ENCODE data around the gene IMPA2.
"Not testable (repeated sequence)": the region's sequence is repeated elsewhere in the genome, so short reads cannot be mapped to it uniquely, and the experiment has no call there.

IMPA2 gene

DNA sequence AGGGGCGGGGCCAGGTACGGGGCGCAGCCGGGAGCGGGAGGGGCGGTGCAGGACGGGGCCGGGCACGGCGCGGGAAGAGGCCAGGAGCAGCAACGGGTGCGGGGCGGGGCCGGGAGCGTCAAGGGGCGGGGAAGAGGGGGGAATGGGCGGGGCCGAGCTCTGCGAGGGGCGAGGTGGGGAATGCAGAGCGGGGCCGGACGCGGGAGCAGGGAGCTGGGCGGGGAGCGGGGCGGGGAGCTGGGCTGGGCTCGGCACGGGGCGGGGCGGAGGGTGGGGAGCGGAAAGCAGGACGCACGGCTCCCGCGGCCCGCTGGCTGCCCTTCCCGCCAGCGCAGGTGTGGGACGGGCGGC, at the start of gene IMPA2:
IMPA2 (plus strand) TSS at position 316 of the 351 bp plus-strand sequence. CDS start 163 bp downstream, outside the sequence.
- DNase-seq: no peak

DNA sequence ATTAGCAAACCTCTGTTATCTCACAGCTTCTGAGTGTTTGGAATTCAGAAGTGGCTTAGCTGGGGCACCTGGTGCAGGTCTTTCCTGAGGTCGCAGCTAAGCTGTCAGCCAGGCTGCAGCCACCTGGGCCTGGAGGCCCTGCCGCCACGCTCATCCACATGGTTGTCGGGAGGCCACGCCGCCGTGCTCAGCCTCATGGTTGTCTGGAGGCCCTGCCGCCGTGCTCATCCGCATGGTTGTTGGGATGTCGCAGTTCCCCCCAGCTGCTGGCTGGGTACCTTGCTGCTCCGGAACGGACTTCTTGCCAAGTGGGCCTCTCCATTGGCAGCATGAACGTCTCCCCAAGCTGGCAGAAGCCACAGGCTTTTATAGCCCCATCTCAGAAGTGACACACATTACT, 48.9 kb upstream of the IMPA2 start:
- no peak for DNase-seq

DNA sequence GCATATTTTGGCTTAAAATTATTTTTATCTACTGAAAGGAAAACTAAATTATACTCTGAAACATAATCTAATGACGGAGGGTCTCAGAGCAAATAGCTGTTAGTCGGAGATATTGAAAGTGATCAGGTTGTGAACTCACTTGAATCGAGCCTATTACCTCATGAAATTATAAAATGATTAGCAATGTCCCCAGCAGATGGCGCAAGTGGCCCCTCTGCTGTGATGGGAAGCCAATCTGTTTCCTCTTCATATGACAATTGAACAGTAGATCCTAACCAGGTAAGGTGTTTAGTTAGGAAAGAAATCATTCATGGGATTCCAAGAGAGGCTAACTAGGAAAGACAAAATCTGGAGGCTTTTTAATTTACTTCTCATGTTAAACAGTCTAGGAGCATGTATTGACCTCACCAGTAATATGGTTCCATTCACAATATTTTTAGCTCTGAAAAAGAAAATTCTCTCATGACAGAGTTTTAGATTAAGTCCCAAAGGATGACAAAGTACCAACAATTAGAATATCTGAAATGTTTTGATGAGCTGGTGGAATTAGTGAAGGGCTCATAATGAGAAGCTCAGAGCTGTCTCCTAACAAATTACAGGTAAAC, 43.3 kb upstream of the IMPA2 start:
- peak; percentile 52 for DNase-seq

DNA sequence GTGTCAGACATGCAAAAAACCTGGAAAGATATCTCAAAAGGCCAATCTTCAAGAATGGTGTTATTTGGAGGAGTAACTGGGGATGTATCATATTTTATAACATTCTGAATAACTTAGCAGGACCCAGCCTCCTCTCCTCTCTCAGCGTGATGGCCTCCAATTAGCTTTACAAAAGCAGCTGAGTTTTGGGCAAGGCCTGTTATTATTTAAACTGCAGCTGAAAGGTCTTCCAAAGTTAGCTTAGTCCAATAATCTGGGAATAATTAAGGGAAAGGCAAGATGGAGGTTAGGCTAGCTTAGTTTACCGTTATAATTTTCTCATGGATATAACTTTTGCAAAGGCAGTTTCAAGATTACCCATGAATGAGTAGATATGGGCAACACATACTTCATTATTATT, 40.4 kb upstream of the IMPA2 start:
- DNase-seq: no peak

DNA sequence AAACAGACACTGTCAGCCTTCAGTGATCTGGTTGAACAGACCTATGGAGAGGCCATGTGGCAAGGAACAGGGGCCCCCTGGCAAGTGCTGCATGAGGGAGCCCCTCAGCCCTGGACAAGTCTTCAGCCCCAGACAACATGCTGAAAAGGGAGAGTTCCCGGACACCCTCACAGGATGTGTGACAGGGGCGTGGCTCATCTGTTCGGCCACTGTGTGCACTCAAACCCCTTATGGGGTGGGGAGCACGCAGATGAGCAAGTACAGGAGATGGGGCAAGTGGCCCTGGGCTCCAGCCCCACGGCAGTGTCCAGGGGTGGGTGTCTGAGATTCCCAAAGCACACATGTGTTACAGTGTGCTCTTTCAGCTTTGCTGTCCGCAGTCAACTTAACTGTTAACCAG, 37.8 kb upstream of the IMPA2 start:
- no peak for DNase-seq

DNA sequence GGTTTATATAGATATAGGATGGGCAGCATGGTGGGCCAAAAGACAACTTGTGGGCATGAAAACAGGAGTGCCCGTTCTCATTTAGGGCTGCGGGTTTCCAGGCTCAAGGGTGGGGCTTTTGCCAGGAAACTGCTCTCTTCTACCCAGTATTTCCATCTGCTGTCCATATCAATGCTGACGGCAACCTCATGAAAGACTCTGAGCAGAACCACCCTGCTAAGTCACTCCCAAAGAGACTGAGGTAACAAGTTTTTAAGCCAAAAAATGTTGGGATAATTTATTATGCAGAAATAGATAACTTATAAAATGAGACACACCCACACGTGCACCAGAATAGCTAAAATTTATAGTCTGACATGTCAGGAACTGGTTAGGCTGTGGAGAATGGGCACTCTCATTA, 37.1 kb upstream of the IMPA2 start:
- no peak for DNase-seq

DNA sequence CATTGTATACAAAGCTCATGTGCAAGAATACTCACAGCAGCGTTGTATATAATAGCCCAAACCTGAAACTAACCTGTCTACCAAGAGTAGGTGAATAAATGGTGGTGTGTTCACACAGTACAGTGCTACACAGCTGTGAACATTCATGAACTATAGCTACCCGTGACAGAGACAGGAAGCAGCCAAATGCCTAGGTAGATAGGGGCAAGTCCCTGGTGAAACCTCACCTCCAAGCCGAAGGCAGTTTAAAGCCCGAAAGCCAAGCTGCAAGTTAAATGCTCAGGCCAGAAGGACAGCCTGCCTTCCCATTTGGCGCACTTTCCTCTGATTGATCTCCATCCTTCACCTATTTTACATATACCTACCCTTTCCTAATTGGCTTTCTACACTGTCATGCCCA, 36.5 kb upstream of the IMPA2 start:
- no peak for DNase-seq

DNA sequence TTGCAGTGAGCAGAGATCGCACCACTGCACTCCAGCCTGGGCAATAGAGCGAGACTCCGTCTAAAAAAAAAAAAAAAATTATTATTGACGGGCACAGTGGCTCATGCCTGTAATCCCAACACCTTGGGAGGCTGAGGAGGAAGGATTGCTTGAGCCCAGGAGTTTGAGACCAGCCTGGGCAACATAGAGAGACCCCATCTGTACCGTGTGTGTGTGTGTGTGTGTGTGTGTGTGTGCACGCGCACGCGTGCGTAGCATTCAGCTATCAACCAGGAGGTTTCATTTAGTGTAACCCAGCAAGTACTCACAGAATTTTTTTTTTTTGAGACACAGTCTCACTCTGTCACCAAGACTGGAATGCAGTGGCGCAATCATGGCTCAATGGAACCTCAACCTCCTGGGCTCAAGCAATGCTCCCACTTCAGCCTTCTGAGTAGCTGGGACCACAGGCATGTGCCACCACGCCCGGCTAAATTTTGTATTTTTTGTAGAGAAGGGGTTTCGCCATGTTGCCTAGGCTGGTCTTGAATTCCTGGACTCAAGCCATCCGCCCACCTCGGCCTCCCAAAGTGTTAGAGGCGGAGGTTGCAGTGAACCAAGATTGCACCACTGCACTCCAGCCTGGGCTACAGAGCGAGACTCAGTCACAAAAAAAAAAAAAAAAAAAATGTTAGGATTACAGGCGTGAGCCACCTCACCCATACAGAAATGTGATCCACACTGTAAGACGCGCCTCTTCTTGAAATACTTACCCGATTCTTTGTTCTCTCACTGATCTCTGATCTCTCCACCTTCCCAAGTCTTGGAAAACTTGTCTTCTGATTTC, 35.3 kb upstream of the IMPA2 start:
- DNase-seq: not testable (repeated sequence)

DNA sequence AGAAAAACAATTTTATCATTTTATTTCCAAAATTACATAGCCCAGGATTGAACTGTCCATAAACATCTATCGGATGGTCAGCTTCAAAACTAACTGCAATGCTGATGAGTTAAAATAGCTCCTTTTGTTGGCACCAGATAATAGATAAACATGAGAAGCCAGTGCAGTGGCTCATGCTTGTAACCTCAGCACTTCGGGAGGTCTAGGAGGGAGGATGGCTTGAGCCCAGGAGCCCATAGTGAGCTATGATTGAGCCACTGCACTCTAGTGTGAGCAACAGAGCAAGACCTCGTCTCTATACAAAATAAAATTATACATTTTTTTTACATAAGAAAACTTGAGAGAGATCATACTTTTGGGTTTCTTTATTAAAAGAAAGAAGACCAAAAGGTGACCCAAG, 34.6 kb upstream of the IMPA2 start:
- DNase-seq: no peak

DNA sequence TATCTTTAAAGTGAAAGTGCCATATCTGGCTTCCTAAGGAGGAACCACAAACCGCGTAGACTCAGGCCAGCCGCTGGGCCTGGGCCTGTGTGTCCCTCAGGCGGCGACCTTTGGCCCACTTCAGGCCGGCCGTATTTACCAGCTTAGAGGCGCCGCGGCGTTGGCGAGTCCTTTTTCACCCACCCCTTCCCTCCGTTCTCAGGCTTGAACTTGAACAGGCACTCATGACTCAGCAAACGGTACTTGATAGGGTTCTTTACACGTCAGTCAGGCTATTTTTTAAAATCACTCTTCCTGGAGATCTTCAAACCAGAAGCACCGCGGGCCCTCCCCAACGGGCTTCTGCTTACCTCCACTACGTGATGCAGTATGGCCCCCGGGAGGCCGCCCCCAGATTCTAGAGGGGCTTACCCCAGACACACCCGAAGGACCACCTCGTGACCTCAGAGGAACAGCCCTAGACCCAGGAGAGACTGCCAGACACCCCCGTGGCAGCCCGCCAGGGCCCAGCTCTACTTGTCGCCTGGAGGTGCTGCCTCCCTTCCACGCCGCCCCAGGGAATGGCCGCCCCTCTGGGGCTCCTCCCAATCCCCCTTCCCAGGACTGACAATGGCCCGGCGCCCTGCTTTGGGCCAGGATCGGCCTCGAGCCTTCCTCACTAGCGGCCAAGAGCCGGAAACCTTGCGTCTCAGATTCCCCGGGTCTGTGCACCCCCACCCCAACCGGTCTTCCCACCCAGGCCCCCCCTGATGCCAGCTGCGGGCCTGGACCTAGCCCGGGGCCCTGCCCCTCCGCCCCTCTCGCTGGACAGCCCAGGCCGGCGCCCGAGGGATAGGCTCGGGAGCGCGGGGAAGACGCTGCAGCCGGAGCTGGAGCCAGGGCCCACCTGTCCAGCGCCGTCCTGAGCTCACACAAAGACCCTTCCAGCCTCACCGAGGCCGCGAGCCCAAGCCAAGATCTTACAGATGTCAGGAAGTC, 33.8 kb upstream of the IMPA2 start:
- peak; percentile 40 for DNase-seq

DNA sequence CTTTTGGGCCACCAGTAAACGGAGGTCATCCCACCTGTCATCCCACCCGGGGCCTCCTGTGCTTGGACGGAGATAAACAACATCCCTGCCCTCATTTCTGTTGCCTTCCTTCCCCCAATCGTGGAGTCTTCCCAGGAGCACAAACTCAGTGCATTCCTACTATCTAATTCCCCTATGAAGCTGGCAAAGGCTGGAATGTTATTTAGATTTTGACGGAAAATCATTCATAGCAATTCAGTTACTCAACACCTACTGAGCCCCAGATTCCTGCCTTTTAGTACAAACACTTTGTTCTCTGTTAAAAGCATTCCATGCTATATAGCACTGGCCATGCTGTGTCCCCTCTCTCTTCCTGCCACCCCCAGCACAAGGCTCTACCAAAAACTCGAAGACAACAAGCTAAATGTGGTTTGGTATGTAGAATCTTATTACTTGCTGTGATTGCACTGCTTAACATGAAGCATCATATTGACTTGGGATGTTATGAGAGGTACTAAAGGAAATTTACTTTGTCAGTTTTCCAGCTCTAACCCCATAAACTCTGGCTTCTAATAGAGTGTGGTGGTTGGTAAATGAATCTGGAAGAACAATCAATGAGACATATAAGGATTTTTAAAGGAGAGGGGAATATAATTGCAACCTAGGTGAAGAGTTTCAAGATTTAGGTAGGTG, 32.3 kb upstream of the IMPA2 start:
- DNase-seq: no peak

DNA sequence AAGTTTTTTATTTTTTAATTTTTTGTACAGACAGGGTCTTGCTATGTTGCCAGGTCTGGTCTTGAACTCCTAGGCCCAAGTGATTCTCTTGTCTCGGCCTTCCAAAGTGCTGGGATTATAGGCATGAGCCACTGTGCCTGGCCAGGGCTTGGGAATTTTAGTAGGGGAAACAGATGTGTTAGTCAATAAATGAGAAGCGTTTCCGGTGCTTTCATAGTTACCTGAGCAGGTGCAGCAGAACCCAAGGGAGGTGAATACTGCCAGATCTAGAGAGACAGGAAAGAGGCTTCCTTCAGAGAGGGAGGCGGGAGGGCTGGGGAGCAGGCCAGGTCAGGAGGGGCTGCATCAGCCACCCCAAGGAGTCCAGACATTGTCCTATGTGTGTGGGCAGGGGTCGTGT, 30.5 kb upstream of the IMPA2 start:
- DNase-seq: no peak

DNA sequence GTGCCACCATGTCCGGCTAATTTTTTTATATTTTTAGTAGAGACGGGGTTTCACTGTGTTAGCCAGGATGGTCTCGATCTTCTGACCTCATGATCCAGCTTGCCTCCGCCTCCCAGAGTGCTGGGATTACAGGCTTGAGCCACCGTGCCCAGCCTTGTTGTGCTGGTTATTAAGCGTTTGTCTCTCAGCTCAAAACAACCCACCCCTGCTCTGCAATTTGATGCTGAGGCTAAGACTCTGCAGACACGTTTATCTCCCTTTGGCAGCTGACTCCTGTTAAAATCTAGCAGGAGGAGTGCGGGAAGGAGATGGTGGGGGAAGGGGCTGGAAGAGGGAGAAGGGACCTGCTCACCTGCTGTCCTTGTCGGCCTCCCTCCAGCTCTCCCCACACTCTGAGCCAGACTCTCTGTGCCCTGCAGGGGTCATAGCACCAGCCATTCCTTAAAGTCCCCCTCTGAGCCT, 29.9 kb upstream of the IMPA2 start:
- DNase-seq: no peak

DNA sequence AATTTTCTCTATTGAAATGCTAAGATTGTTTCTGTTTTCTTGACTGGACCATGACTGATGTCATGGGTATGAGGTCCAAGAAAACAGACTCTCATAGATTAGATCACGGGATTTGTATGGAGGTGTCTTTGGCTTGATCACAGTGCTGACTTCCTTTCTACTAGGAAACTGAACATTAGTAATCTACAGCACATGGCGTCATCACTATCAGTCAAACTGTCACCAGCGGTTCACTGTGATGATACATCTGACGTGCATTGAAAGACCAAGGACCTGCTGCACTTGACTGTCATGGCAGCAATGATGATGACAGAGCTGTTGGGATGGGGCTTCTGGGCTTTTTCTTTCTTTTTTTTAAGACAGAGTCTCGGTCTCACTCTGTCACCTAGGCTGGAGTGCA, 28.2 kb upstream of the IMPA2 start:
- no peak for DNase-seq

DNA sequence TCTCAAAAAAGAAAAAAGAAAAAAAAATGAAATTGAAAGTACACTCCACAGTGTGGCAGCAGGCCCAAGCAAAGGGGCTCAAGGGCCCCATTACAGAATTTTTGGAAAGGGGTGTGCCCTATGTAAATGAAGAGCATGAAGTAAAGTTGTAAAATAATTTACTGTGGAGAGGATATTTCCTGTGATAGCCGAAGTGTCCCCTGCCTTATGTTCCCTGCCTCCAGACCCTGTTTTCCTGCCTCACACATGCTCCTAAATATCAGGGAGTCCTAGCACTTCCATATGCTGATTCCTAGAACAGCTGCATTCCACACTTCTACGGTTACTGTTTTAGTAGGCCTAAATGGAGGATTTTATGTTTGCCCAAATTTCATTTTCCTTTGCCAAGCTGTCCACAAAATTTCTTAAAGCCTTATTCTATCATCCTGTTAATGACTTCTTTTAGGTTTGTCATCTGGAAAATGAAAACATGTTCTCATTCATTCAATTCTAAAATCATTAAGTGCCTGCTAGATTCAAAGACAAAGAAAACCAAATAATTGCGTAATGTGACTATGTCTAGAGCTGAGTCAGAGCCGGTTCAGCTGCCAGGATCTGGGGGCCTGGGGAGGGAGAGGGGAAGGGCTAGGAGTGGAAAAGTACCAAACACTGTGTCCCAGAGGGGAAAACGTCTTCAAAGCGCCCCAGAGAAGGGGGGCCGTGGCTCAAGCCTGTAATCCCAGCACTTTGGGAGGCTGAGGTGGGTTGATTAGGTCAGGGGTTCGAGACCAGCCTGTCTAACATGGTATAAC, 25.9 kb upstream of the IMPA2 start:
- no peak for DNase-seq

DNA sequence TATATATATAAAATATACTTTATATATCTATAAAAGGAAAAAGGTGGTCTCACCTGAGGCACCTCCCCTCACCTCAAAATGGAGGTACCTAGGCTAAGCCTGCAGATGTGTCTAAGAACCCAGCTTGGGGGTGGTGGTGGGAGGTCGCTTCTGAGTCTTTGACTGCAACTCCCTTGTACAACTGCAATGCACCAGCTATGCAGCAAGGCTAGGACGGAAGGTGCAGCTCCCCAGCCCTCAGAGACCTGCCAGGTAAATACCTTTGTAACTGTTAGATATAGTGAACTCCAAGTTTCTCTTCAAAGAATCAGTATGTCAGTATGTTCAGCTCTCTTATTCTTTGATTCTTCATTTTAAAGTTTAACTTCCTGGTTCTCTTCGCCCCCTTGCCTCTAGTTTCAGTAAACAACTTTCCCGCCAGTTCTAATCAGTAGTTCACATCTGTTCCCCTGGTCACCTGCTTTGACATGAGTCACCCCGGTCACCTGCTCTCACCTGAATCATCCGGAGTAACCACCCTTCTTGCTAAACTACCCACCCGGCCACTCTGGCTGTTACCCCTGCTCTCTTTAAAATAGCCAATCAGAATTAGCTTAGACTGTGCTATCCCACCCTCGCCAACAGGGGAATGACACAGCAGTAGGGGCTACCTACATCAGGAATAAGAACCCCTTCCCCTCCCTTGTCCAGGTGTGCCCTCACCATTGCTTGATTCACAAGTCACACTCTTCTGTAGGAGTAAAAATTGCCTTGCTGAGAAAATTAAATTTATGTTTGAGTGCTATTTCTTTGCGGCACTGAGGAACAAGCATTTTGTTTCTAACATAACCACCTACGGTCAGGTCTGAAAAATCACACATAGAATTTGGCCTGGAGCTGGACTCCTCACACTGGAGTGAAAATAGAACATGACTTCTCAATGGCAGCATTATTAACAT, 24.7 kb upstream of the IMPA2 start:
- DNase-seq: no peak

DNA sequence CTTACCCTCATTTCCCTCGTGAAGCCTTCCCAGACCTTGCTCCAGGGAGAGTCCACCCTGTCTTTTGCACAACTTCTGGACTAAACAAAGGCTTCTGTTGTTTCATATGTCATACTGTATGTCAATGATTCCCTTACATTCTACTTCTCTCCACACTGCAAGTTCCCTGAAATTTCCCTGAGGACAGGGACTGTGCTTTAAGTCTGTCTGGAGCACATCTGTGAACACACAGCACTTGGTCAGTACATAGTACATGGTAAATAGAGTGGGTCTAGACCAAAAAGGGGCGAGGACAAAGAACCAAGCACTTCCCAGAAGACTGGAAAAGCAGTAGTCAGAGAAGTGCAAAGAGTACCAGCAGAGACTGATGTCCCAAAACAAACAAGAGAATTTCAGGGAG, 23.7 kb upstream of the IMPA2 start:
- DNase-seq: no peak

DNA sequence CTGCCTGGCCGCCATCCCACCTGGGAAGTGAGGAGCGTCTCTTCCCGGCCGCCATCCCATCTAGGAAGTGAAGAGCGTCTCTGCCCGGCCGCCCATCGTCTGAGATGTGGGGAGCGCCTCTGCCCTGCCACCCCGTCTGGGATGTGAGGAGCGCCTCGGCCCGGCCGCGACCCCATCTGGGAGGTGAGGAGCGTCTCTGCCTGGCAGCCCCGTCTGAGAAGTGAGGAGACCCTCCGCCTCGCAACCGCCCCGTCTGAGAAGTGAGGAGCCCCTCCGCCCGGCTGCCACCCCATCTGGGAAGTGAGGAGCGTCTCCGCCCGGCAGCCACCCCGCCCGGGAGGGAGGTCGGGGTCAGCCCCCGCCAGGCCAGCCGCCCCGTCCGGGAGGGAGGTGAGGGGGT, 21.7 kb upstream of the IMPA2 start:
- DNase-seq: not testable (repeated sequence)

DNA sequence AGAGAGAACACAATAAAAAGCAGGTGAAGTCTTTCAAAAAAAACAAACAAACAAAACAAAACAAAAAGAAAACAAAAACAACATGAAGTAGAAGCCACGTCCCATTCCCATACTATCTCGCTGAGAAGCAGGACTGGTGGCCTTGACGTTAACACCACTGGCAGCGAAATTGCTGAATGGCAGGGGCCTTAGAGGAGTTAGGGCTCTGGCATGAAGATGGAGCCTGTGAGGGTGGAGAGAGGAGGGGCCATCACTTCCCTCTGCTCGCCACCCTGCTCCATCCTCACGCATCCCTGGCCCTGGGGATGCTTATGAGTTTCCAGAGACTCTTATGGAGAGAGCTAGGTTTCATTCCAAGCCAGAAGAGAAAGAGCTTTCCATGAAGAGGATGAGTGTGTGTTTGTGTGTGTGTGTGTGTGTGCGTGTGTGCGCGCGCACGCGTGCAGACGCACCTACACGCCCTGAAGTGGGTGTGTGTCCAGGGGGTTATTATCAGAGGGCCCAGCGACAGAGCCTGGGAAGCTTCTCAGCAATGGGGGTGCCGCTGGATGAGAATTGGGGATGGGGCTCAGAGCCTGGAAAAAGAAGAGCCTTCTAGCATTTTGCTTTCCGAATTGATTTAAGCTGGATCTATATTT, 20.4 kb upstream of the IMPA2 start:
- no peak for DNase-seq

DNA sequence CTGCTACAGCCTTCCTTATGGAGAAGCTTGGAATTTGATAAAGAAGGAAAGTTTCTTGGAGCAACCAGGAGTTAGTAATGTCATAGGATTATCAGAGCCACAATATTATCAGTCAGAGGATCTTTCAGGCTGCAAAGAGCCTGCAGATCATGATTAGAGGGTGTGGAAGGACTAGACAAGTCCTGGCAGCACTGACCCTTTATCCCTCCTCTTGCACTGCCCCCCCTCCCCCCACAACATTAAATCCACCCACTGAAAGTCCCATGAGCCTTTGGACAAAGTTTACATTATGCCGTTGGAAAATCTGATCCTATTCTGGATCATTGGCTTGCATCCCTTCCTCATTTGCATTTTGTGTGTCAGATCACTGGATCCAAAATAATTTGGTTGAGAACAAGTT, 18.7 kb upstream of the IMPA2 start:
- DNase-seq: no peak
